ENCODE results near the gene SF3B5. TPM values are rescaled to one million over a fixed set of nuclear protein-coding genes. Genes with fewer than 3 reads are reported as not detected.
"Not testable (repeated sequence)": the region's sequence is repeated elsewhere in the genome, so short reads cannot be mapped to it uniquely, and the experiment has no call there.

Gene SF3B5
- polyA plus RNA-seq, 1 donor (not counting 4 experiments of a cell fraction or from before 2014, with no cell fraction given) = 199 TPM

- TF ChIP-seq EZH2 (IDR thresholded peaks at IDR 0.05; ENCODE audit: low read length) (no peak), CTCF (optimal IDR thresholded peaks at IDR 0.05 in 1 of 3, IDR thresholded peaks at IDR 0.05 in 1 of 3, conservative IDR thresholded peaks at IDR 0.05 in 1 of 3; ENCODE audit: extremely low read depth in 1 of 3, insufficient read depth in 2 of 3, low read length in 3 of 3) (no peak)
- DNase-seq (ENCODE audit: low read depth, low spot score) = no peak
- no peaks in the 10 kb centered on the region for H4K20me1 ChIP-seq (ENCODE audit: control insufficient read depth, extremely low read depth, insufficient read depth, low read length)
- no peak overlapping the region for H3K27ac ChIP-seq (ENCODE audit: control insufficient read depth, insufficient read depth, low read length)
- dilution Hi-C loops (cut with MboI; ENCODE audit: extremely low pct_ligation_motif_present, low sequenced_read_pairs) = no loop called here
- H3K4me2 ChIP-seq (ENCODE audit: control insufficient read depth, extremely low read depth, insufficient read depth, low read depth, low read length) = no peak overlapping the region
- peaks cover 8% of the 10 kb centered on the region for H3K4me1 ChIP-seq (ENCODE audit: control insufficient read depth, extremely low read depth, insufficient read depth, low read length)
- no peaks in the 10 kb centered on the region for H3K9me1 ChIP-seq (ENCODE audit: control insufficient read depth, extremely low read depth, insufficient read depth, low read length)
- H3K79me2 ChIP-seq (ENCODE audit: control insufficient read depth, insufficient read depth, low read length) = no peaks in the 10 kb centered on the region
- no peaks in the 10 kb centered on the region for H3K27me3 ChIP-seq (ENCODE audit: control insufficient read depth, extremely low read depth, insufficient read depth, low read length)
- H2AFZ ChIP-seq (ENCODE audit: control insufficient read depth, low read length) = no peak overlapping the region
- no peaks in the 10 kb centered on the region for H3K9me3 ChIP-seq (ENCODE audit: control insufficient read depth, low read depth, low read length)
- no peak overlapping the region for H3K9ac ChIP-seq (ENCODE audit: control insufficient read depth, extremely low read depth, insufficient read depth, low read length)
- no peak overlapping the region for H3K4me3 ChIP-seq (ENCODE audit: control insufficient read depth in 2 of 3, extremely low read depth in 1 of 3, insufficient read depth in 2 of 3, low read depth in 1 of 3, low read length in 3 of 3)
- FAIRE-seq = no peak
- H3K36me3 ChIP-seq (ENCODE audit: control insufficient read depth in 2 of 2, extremely low read depth in 1 of 2, insufficient read depth in 2 of 2, low read length in 2 of 2) = no peaks in the 10 kb centered on the region
These were observed 38.0 kb upstream of the SF3B5 start for GRCh38 chr6:144133225-144133821.

- dilution Hi-C loops (cut with MboI; ENCODE audit: extremely low pct_ligation_motif_present, low sequenced_read_pairs) = not testable (repeated sequence)
These were observed 36.9 kb upstream of the SF3B5 start for GRCh38 chr6:144132167-144132690.

More at GRCh38 chr6:144132167-144132690, 36.9 kb upstream of the SF3B5 start:
- not testable (repeated sequence) for FAIRE-seq; H3K9me3 ChIP-seq (ENCODE audit: control insufficient read depth, low read depth, low read length); H3K4me1 ChIP-seq (ENCODE audit: control insufficient read depth, extremely low read depth, insufficient read depth, low read length); H3K79me2 ChIP-seq (ENCODE audit: control insufficient read depth, insufficient read depth, low read length); H2AFZ ChIP-seq (ENCODE audit: control insufficient read depth, low read length); H3K4me2 ChIP-seq (ENCODE audit: control insufficient read depth, extremely low read depth, insufficient read depth, low read depth, low read length); H3K27ac ChIP-seq (ENCODE audit: control insufficient read depth, insufficient read depth, low read length); H3K9ac ChIP-seq (ENCODE audit: control insufficient read depth, extremely low read depth, insufficient read depth, low read length); H4K20me1 ChIP-seq (ENCODE audit: control insufficient read depth, extremely low read depth, insufficient read depth, low read length); DNase-seq (ENCODE audit: low read depth, low spot score); H3K27me3 ChIP-seq (ENCODE audit: control insufficient read depth, extremely low read depth, insufficient read depth, low read length); H3K9me1 ChIP-seq (ENCODE audit: control insufficient read depth, extremely low read depth, insufficient read depth, low read length); H3K36me3 ChIP-seq (ENCODE audit: control insufficient read depth in 2 of 2, extremely low read depth in 1 of 2, insufficient read depth in 2 of 2, low read length in 2 of 2); H3K4me3 ChIP-seq (ENCODE audit: control insufficient read depth in 2 of 3, extremely low read depth in 1 of 3, insufficient read depth in 2 of 3, low read depth in 1 of 3, low read length in 3 of 3)

Measured in keratinocyte (primary cell).